Mucosa of stomach (tissue), 1 donor: ENCODE results near the gene CLCN4.

Experiments used
- H3K27me3 ChIP-seq: one replicate; pipeline ENCODE4 v1.7.0; 2013; ENCODE audit warnings: mild to moderate bottlenecking, low read length; ENCODE audit not compliant: control insufficient read depth, insufficient read depth
- H3K36me3 ChIP-seq: one replicate; pipeline ENCODE4 v1.7.0; 2013; ENCODE audit warnings: low read length; ENCODE audit not compliant: control insufficient read depth, insufficient read depth
- H3K4me1 ChIP-seq: one replicate; pipeline ENCODE4 v1.7.0; 2013; ENCODE audit warnings: mild to moderate bottlenecking, low read length; ENCODE audit not compliant: control insufficient read depth, insufficient read depth
- H3K4me3 ChIP-seq: one replicate; pipeline ENCODE4 v1.7.0; 2013; ENCODE audit warnings: low read length
- H3K9ac ChIP-seq: one replicate; pipeline ENCODE4 v1.7.0; 2013; ENCODE audit warnings: mild to moderate bottlenecking, low read length, moderate library complexity
- H3K9me3 ChIP-seq: one replicate; pipeline ENCODE4 v1.7.0; 2013; ENCODE audit warnings: mild to moderate bottlenecking, low read length, moderate library complexity; ENCODE audit not compliant: control insufficient read depth
- donor health status: Pancreatic carcinoma.

Gene CLCN4

GRCh38 chrX:10237241-10237640 is 80.5 kb downstream of the CLCN4 start:
- H3K9me3 ChIP-seq: no peaks in the 10 kb centered on the region
- no peaks in the 10 kb centered on the region for H3K27me3 ChIP-seq
- H3K36me3 ChIP-seq: no peaks in the 10 kb centered on the region
- H3K4me3 ChIP-seq: no peak overlapping the region
- no peaks in the 10 kb centered on the region for H3K4me1 ChIP-seq
- H3K9ac ChIP-seq: no peak overlapping the region

DNA sequence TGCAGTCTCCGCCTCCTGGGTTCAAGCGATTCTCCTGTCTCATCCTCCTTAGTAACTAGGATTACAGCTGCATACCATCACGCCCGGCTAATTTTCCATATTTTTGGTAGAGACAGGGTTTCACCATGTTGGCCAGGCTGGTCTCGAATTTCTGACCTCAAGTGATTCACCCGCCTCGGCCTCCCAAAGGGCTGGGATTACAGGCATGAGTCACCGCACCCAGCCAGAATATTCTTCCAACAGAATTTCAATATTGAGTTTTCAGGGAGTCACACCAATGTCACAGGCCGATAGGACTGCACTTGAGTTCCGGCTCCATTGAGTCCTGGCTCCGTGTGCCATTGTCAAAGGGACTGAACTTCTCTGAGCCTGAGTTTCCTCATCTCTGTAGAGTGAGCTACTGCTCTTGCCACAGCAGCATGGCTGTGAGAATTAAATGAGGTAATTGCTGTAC is 82.9 kb downstream of the CLCN4 start:
- no peak overlapping the region for H3K9ac ChIP-seq
- H3K27me3 ChIP-seq: no peaks in the 10 kb centered on the region
- no peaks in the 10 kb centered on the region for H3K9me3 ChIP-seq
- no peaks in the 10 kb centered on the region for H3K4me1 ChIP-seq
- no peak overlapping the region for H3K4me3 ChIP-seq
- H3K36me3 ChIP-seq: no peaks in the 10 kb centered on the region

- Histone ChIP-seq H3K4me3 (no peak overlapping the region), H3K4me1 (no peaks in the 10 kb centered on the region), H3K9me3 (no peaks in the 10 kb centered on the region), H3K9ac (no peak overlapping the region), H3K27me3 (no peaks in the 10 kb centered on the region), H3K36me3 (no peaks in the 10 kb centered on the region)
Measured at GRCh38 chrX:10240918-10241317, 84.1 kb downstream of the CLCN4 start.

GRCh38 chrX:10242026-10242425 is 85.3 kb downstream of the CLCN4 start:
- H3K27me3 ChIP-seq: no peaks in the 10 kb centered on the region
- no peak overlapping the region for H3K9ac ChIP-seq
- no peaks in the 10 kb centered on the region for H3K4me1 ChIP-seq
- H3K4me3 ChIP-seq: no peak overlapping the region
- H3K36me3 ChIP-seq: no peaks in the 10 kb centered on the region
- no peaks in the 10 kb centered on the region for H3K9me3 ChIP-seq

DNA sequence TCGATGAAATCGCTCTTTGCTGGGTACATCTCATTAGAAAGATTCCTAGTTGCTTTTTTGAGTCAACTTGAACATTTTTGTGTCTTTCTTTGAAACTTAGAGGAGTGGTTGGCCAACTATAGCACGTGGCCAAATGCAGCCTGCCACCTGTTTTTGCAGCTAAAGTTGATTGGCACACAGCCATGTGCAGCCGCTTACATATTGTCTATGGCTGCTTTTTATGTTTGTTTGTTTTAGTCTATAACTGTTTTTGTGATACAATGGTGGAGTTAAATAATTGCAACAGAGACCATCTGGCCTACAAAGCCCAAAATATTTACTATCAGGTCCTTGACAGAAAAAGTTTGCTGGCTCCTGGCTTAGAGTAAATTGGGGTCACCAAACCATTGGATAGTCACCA is 86.3 kb downstream of the CLCN4 start:
- H3K36me3 ChIP-seq: no peaks in the 10 kb centered on the region
- H3K27me3 ChIP-seq: no peaks in the 10 kb centered on the region
- no peaks in the 10 kb centered on the region for H3K9me3 ChIP-seq
- H3K9ac ChIP-seq: no peak overlapping the region
- H3K4me3 ChIP-seq: no peak overlapping the region
- no peaks in the 10 kb centered on the region for H3K4me1 ChIP-seq

DNA sequence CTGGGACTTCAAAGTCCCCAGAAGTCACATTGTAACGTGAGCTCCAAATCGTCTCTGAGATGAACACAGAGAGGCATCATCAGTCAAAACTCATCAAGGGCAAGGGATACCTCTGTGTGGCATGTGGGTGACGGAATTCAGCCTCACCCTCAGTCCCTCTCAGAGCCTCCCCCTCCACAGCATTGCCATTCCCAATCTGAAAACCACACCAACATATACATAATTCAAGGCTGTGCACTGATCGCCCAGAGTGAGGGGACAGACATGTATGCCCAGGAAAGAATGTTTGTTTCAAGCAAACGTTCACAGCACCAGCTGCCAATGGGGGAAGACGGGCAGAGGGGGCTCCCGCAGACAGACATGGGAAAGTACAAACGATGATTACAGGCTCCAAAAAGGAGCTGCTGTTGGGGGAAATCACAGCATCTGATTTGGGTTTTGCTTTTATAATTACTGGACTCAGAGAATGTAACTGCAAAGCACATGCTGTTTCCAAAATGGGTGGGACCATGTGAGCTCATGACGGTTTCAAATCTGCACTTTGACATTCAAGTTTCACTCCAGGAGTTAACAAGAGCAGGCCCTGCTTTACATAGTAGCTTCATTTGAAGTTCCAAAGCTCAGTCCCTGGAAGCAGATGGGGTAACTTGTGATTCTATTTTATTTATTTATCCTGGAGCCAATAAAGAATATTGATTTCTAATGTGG is 88.3 kb downstream of the CLCN4 start:
- no peak overlapping the region for H3K4me3 ChIP-seq
- no peaks in the 10 kb centered on the region for H3K9me3 ChIP-seq
- no peaks in the 10 kb centered on the region for H3K36me3 ChIP-seq
- no peak overlapping the region for H3K9ac ChIP-seq
- H3K4me1 ChIP-seq: no peaks in the 10 kb centered on the region
- no peaks in the 10 kb centered on the region for H3K27me3 ChIP-seq

DNA sequence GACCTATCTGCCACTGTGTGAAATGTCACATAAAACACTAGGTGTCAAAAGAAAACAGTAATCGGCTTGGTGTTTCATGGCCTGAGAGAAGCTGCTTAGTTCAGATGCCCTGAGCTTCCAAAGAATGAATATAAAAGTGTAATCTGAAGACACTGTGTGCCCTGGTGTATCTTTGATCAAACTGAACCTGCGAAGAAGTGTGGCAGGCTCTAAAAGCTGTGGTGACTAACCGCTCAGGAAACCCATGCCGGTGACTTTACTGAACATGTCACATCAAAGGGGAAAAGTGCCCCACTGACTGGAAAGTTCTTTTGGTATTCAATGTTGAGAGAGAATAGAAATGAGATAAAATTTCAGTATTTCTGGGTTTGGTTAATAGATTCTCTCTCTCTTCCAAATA is 89.1 kb downstream of the CLCN4 start:
- no peaks in the 10 kb centered on the region for H3K36me3 ChIP-seq
- no peak overlapping the region for H3K9ac ChIP-seq
- H3K4me3 ChIP-seq: no peak overlapping the region
- no peaks in the 10 kb centered on the region for H3K27me3 ChIP-seq
- H3K4me1 ChIP-seq: no peaks in the 10 kb centered on the region
- H3K9me3 ChIP-seq: no peaks in the 10 kb centered on the region

DNA sequence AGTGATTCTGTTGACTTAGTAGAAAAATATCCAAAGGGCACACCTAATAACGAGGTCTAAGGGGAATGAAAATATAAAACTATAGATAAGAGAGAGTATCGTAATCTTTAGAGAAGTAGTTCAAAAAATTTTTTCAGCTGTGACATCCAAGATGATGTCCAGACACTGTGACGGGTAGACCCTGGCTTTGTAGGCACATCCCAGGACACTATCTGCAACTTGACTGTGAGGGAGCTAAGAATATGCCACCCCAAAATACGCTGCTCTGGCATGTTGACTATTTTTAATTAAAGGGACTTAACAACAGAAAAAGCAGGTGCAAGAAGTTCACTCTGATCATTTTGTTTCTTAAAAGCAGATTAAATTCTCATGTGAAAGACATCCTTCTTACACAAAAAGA is 89.5 kb downstream of the CLCN4 start:
- Histone ChIP-seq H3K9me3 (no peaks in the 10 kb centered on the region), H3K4me3 (no peak overlapping the region), H3K36me3 (no peaks in the 10 kb centered on the region), H3K9ac (no peak overlapping the region), H3K4me1 (no peaks in the 10 kb centered on the region), H3K27me3 (no peaks in the 10 kb centered on the region)

GRCh38 chrX:10246846-10247245 is 90.1 kb downstream of the CLCN4 start:
- Histone ChIP-seq H3K9me3 (no peaks in the 10 kb centered on the region), H3K4me3 (no peak overlapping the region), H3K27me3 (no peaks in the 10 kb centered on the region), H3K4me1 (no peaks in the 10 kb centered on the region), H3K9ac (no peak overlapping the region), H3K36me3 (no peaks in the 10 kb centered on the region)

- no peaks in the 10 kb centered on the region for H3K27me3 ChIP-seq
Measured at GRCh38 chrX:10254739-10255138, 98.0 kb downstream of the CLCN4 start.

DNA sequence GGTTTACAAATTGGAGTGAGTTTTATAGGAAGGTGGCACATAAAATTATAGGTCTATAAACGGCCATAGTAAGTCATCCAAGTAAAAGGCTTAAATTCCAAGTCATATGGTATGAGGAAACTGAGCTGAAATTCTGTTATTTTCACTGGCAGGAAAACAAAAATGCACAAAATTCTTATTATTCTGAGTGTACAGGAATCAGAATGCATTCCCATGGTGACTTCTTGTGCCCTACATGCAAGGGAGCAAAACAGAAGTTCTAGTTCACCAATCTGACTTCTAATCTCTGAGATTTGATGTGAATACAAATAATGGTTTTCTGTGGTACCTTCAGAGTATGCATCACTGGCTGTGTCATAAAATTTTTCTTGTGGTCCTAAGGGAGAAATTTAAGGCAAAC is 102.9 kb downstream of the CLCN4 start:
- H3K4me3 ChIP-seq: no peak overlapping the region
- no peaks in the 10 kb centered on the region for H3K36me3 ChIP-seq
- H3K27me3 ChIP-seq: no peaks in the 10 kb centered on the region
- H3K9me3 ChIP-seq: no peaks in the 10 kb centered on the region
- no peak overlapping the region for H3K9ac ChIP-seq
- H3K4me1 ChIP-seq: no peaks in the 10 kb centered on the region

More at GRCh38 chrX:10254739-10255138, 98.0 kb downstream of the CLCN4 start:
- Histone ChIP-seq H3K9ac (no peak overlapping the region), H3K9me3 (no peaks in the 10 kb centered on the region), H3K4me1 (no peaks in the 10 kb centered on the region), H3K4me3 (no peak overlapping the region), H3K36me3 (no peaks in the 10 kb centered on the region)

- H3K9me3 ChIP-seq: no peaks in the 10 kb centered on the region
- no peaks in the 10 kb centered on the region for H3K4me1 ChIP-seq
- H3K4me3 ChIP-seq: no peak overlapping the region
Measured at GRCh38 chrX:10265775-10266174, 109.0 kb downstream of the CLCN4 start.

GRCh38 chrX:10278716-10279115 is 121.9 kb downstream of the CLCN4 start:
- no peaks in the 10 kb centered on the region for H3K9me3 ChIP-seq
- H3K4me1 ChIP-seq: peaks cover 21% of the 10 kb centered on the region
- H3K36me3 ChIP-seq: no peaks in the 10 kb centered on the region
- H3K4me3 ChIP-seq: no peak overlapping the region
- no peak overlapping the region for H3K9ac ChIP-seq
- H3K27me3 ChIP-seq: no peaks in the 10 kb centered on the region

More at GRCh38 chrX:10265775-10266174, 109.0 kb downstream of the CLCN4 start:
- Histone ChIP-seq H3K27me3 (no peaks in the 10 kb centered on the region), H3K9ac (no peak overlapping the region), H3K36me3 (no peaks in the 10 kb centered on the region)
